HG03565 (cell line): ENCODE results near the gene NPAS3.

Experiments used
- ATAC-seq: cut with Tn5 transposase; IDR thresholded peaks from one replicate; pipeline ENCODE4 v1.9.1; 2021; ENCODE audit warnings: mild to moderate bottlenecking, moderate library complexity; ENCODE audit not compliant: unreplicated experiment

The NPAS3 gene

GRCh38 chr14:33505266-33505962, 566.7 kb downstream of the NPAS3 start:
- no peak for ATAC-seq

- no peak for ATAC-seq
Measured at GRCh38 chr14:33505963-33506329, 567.3 kb downstream of the NPAS3 start.

GRCh38 chr14:33508126-33509062, 569.7 kb downstream of the NPAS3 start:
- no peak for ATAC-seq

- ATAC-seq, result no peak
Measured at GRCh38 chr14:33509454-33509853, 570.8 kb downstream of the NPAS3 start.

GRCh38 chr14:33510063-33510481, 571.4 kb downstream of the NPAS3 start:
- ATAC-seq, result no peak

GRCh38 chr14:33510991-33511390, 572.3 kb downstream of the NPAS3 start:
- ATAC-seq, result no peak

- no peak for ATAC-seq
Measured at GRCh38 chr14:33511851-33512640, 573.4 kb downstream of the NPAS3 start.

GRCh38 chr14:33515441-33515840, 576.8 kb downstream of the NPAS3 start:
- ATAC-seq, result no peak

GRCh38 chr14:33515899-33516298, 577.2 kb downstream of the NPAS3 start:
- no peak for ATAC-seq

- no peak for ATAC-seq
Measured at GRCh38 chr14:33516898-33517436, 578.3 kb downstream of the NPAS3 start.

- no peak for ATAC-seq
Measured at GRCh38 chr14:33521192-33521591, 582.5 kb downstream of the NPAS3 start.

- no peak for ATAC-seq
Measured at GRCh38 chr14:33524244-33524643, 585.6 kb downstream of the NPAS3 start.

GRCh38 chr14:33525626-33526025, 586.9 kb downstream of the NPAS3 start:
- ATAC-seq, result no peak

- no peak for ATAC-seq
Measured at GRCh38 chr14:33527023-33527634, 588.5 kb downstream of the NPAS3 start.

GRCh38 chr14:33528655-33529054, 590.0 kb downstream of the NPAS3 start:
- no peak for ATAC-seq

- ATAC-seq, result no peak
Measured at GRCh38 chr14:33529787-33530757, 591.4 kb downstream of the NPAS3 start.

- no peak for ATAC-seq
Measured at GRCh38 chr14:33532553-33532952, 593.9 kb downstream of the NPAS3 start.

GRCh38 chr14:33534104-33534503, 595.4 kb downstream of the NPAS3 start:
- ATAC-seq, result no peak

- ATAC-seq, result no peak
Measured at GRCh38 chr14:33534632-33535031, 596.0 kb downstream of the NPAS3 start.
